GM12878 (cell line): ENCODE measurements around the gene NDRG2. TPM values are rescaled to one million over a fixed set of nuclear protein-coding genes. Genes with fewer than 3 reads are reported as not detected.

Experiments used
- ATAC-seq: fragments of 200-7000 bp; cut with Tn5 transposase; 3 replicates; pipeline ENCODE4 v1.9.1; 2020; ENCODE audit warnings: mild to moderate bottlenecking, moderate library complexity
- BruUV-seq: library from RNA; stranded (reverse); fragments of 400-500 nt; replicated peaks from 2 replicates; lab custom pipeline; 2021; lab: Mats Ljungman, UMichigan
- CTCF ChIA-PET: fragments of 300-600 bp; sonication (Branson Sonifier 250); formaldehyde crosslinking; extraction: SDS; loops from one replicate; lab custom pipeline; 2021; ENCODE audit warnings: inconsistent platforms; lab: Yijun Ruan, JAX
- POLR2A ChIA-PET: fragments of 350-600 bp; formaldehyde crosslinking; extraction: SDS; loops from one replicate; lab custom pipeline; 2021; ENCODE audit warnings: inconsistent platforms; lab: Charles Lee
- RAD21 ChIA-PET: fragments of 300-600 bp; sonication (Branson Sonifier 250); formaldehyde crosslinking; loops from one replicate; lab custom pipeline; 2023; ENCODE audit warnings: antibody characterized with exemption; ENCODE audit not compliant: unreplicated experiment; lab: Charles Lee
- SMC1A ChIA-PET: fragments of 300-600 bp; sonication (Branson Sonifier 250); formaldehyde crosslinking; loops from one replicate; lab custom pipeline; 2023; ENCODE audit not compliant: unreplicated experiment, uncharacterized antibody; lab: Charles Lee
- DNase-seq: peaks from one replicate; pipeline ENCODE4 v3.0.0-alpha.2; 2011; ENCODE audit warnings: low read depth, low spot score
- FAIRE-seq: peaks from 3 replicates; lab custom pipeline; 2011; peaks lifted over from hg19 to GRCh38; lab: Jason Lieb, UNC
- H2AFZ ChIP-seq: 2 replicates; pipeline ENCODE4 v1.6.0; 2011; ENCODE audit warnings: low read depth, low read length, control low read depth; ENCODE audit not compliant: control insufficient read depth
- H3K27ac ChIP-seq: 2 replicates; pipeline ENCODE4 v1.5.1; 2011; ENCODE audit warnings: control low read depth; ENCODE audit not compliant: control insufficient read depth, insufficient read depth
- H3K27me3 ChIP-seq, 2 experiments: replicated peaks in 1 of 2; 2 replicates each; pipeline versions ENCODE4 v1.6.0 to v1.6.1; 2011; ENCODE audit warnings: low read length in 1 of 2; ENCODE audit not compliant: control insufficient read depth in 2 of 2, insufficient read depth in 2 of 2
- H3K36me3 ChIP-seq, 2 experiments: 2 replicates each; pipeline ENCODE4 v1.5.1; 2011; ENCODE audit warnings: low read length in 1 of 2; ENCODE audit not compliant: control insufficient read depth in 2 of 2, insufficient read depth in 2 of 2
- H3K4me1 ChIP-seq: 2 replicates; pipeline ENCODE4 v1.6.1; 2011; ENCODE audit warnings: mild to moderate bottlenecking, low read length, moderate library complexity, mixed read lengths; ENCODE audit not compliant: control insufficient read depth, insufficient read depth
- H3K4me2 ChIP-seq: 2 replicates; pipeline ENCODE4 v1.6.0; 2011; ENCODE audit warnings: control low read depth; ENCODE audit not compliant: control insufficient read depth, insufficient read depth
- H3K4me3 ChIP-seq: fragments of 200-600 bp; sonication (generic); 2 replicates; pipeline ENCODE4 v1.5.1; 2016
- H3K79me2 ChIP-seq: 2 replicates; pipeline ENCODE4 v1.6.0; 2011; ENCODE audit warnings: low read length; ENCODE audit not compliant: control insufficient read depth, insufficient read depth
- H3K9ac ChIP-seq: 2 replicates; pipeline ENCODE4 v1.8.0; 2011; ENCODE audit warnings: low read length, control low read depth, mixed read lengths; ENCODE audit not compliant: control insufficient read depth, insufficient read depth
- H3K9me3 ChIP-seq: replicated peaks from 3 replicates; pipeline ENCODE4 v1.5.1; 2011; ENCODE audit warnings: mild to moderate bottlenecking, low read length; ENCODE audit not compliant: control insufficient read depth, insufficient read depth
- H4K20me1 ChIP-seq: 2 replicates; pipeline ENCODE4 v1.6.0; 2011; ENCODE audit not compliant: control insufficient read depth, insufficient read depth
- GABPA ChIP-seq: IDR thresholded peaks from 2 replicates; pipeline ENCODE4 v1.6.1; 2014; ENCODE audit warnings: antibody characterized with exemption, low read depth, mild to moderate bottlenecking, inconsistent platforms
- NBN ChIP-seq: fragments of 450-650 bp; IDR thresholded peaks from 2 replicates; pipeline ENCODE4 v1.6.1; 2016
- NFYA ChIP-seq: IDR thresholded peaks from 2 replicates; pipeline ENCODE4 v1.6.1; 2011; ENCODE audit warnings: low read depth, mild to moderate bottlenecking, low read length, improper control_type of control experiment, borderline replicate concordance
- RFX5 ChIP-seq: IDR thresholded peaks from 2 replicates; pipeline ENCODE4 v1.6.1; 2011; ENCODE audit warnings: low read depth, low read length, improper control_type of control experiment
- ZBTB40 ChIP-seq: fragments of 450-650 bp; IDR thresholded peaks from 2 replicates; pipeline ENCODE4 v1.6.1; 2016; ENCODE audit warnings: mild to moderate bottlenecking, moderate library complexity, borderline replicate concordance
- WGBS: methylation state at CpG from one replicate; pipeline ENCODE4 v1.1.6; 2016; ENCODE audit warnings: low lambda C conversion rate; ENCODE audit not compliant: insufficient replicate concordance, insufficient coverage; ENCODE audit errors: missing lambda C conversion rate; 5-methylcytosine and 5-hydroxymethylcytosine counted together
- in situ Hi-C: fragments of 300-500 bp; cut with MboI; formaldehyde crosslinking; loops from 9 replicates; pipeline ENCODE4 v1.14.3; 2018; ENCODE audit warnings: mixed read lengths
- intact Hi-C: fragments of 100-400 bp; cut with micrococcal nuclease; formaldehyde crosslinking; loops from one replicate; pipeline ENCODE4 v1.14.2; 2022; ENCODE audit not compliant: unreplicated experiment
- polyA plus RNA-seq, 11 experiments: library from polyadenylated mRNA; depleted of rRNA in 4 of 11; unstranded in 6 of 11; stranded (reverse) in 5 of 11; fragments of >200 nt; fragmentation: Nextera tagmentation in 4 of 11; fragmentation: Illumina TruSeq in 1 of 11; extraction: Ambion mirVana in 4 of 11; extraction: Trizol in 1 of 11; gene quantifications; 1 replicate in 1 of 11; 2 replicates in 10 of 11; pipeline versions ENCODE4 v1.2.1 to v1.2.3, GENCODE V29; 2011 to 2016; ENCODE audit warnings: inconsistent platforms in 2 of 11, missing spikeins in 2 of 11, low read depth in 1 of 11
- total RNA-seq, 4 experiments: library from RNA; depleted of rRNA in 3 of 4; stranded (reverse); fragments of >200 nt in 3 of 4; fragmentation: Illumina TruSeq in 1 of 4; extraction: Trizol in 1 of 4; gene quantifications; 2 replicates each; pipeline versions ENCODE4 v1.2.1 to v1.2.3, GENCODE V29; 2013 to 2021

Gene NDRG2
- total and polyA plus RNA-seq, 10 of the 15 experiments (the other 5 are each of a cell fraction or from before 2014, with no cell fraction given), result 0.15 to 0.49 TPM; not detected in 8

- RAD21 ChIA-PET, result interaction anchor here (1.3 kb wide), 1 partner anchor 34 kb away, joined by 4 read pairs; no protein-coding TSS in a partner anchor
- Histone ChIP-seq H2AFZ (no peak overlapping the region), H3K36me3 (no peaks in the 10 kb centered on the region), H3K27ac (no peak overlapping the region), H3K4me1 (no peaks in the 10 kb centered on the region), H3K4me2 (no peak overlapping the region), H3K9me3 (no peaks in the 10 kb centered on the region), H3K79me2 (no peaks in the 10 kb centered on the region), H3K9ac (no peak overlapping the region), H3K27me3 (no peaks in the 10 kb centered on the region), H4K20me1 (no peaks in the 10 kb centered on the region), H3K4me3 (no peak overlapping the region)
- CTCF ChIA-PET, result interaction anchor here (0.7 to 1.4 kb wide), 3 partner anchors 9 to 219 kb away, joined by 3 to 6 read pairs (median 3); no protein-coding TSS in a partner anchor
- TF ChIP-seq RFX5 (no peak), GABPA (no peak), ZBTB40 (no peak), NBN (no peak), NFYA (no peak)
- SMC1A ChIA-PET, result no interaction called here
- 0% methylated on average over 1 of the region's 1 CpG for WGBS
- no TSS peak for BruUV-seq
- DNase-seq (no peak), FAIRE-seq (no peak), ATAC-seq (no peak)
- intact Hi-C loops (no loop called here), in situ Hi-C loops (no loop called here)
- POLR2A ChIA-PET, result no interaction called here
These were observed 44.0 kb downstream of the NDRG2 start for GRCh38 chr14:20980906-20981305.
